Measurements from ENCODE around the gene DHX16.

DNA sequence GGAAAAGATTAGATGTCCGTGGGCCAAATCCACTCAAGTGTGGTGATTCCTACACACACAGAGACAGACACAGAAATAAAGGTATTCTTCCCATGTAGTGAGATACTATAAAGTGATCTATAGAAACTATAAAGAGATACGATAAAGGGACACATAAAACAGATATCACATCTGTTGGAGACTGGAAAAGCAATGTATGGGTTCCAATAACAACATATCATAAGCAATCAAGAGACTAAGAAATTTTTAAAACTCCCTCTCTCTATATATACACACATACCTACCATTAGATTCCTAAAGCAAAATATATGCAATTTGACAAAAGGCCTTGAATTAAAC is 61.0 kb downstream of the DHX16 start:
- TF ChIP-seq, protein P1, sequence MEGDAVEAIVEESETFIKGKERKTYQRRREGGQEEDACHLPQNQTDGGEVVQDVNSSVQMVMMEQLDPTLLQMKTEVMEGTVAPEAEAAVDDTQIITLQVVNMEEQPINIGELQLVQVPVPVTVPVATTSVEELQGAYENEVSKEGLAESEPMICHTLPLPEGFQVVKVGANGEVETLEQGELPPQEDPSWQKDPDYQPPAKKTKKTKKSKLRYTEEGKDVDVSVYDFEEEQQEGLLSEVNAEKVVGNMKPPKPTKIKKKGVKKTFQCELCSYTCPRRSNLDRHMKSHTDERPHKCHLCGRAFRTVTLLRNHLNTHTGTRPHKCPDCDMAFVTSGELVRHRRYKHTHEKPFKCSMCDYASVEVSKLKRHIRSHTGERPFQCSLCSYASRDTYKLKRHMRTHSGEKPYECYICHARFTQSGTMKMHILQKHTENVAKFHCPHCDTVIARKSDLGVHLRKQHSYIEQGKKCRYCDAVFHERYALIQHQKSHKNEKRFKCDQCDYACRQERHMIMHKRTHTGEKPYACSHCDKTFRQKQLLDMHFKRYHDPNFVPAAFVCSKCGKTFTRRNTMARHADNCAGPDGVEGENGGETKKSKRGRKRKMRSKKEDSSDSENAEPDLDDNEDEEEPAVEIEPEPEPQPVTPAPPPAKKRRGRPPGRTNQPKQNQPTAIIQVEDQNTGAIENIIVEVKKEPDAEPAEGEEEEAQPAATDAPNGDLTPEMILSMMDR (IDR thresholded peaks at IDR 0.05 in 8 of 11, conservative IDR thresholded peaks at IDR 0.05 in 3 of 11): no peak
- TF ChIP-seq POLR2A (IDR thresholded peaks at IDR 0.05) (no peak), POLR2AphosphoS5 (IDR thresholded peaks at IDR 0.05) (no peak)

Measured in spleen (tissue), 7 donors.